Neural cell (in vitro differentiated cells): ENCODE data around the gene GSDMA.

Experiments
- EP300 ChIP-seq: fragments of 450-650 bp; conservative IDR thresholded peaks from 2 replicates; pipeline ENCODE4 v1.6.1; 2014; ENCODE audit warnings: antibody characterized with exemption, mild to moderate bottlenecking, moderate library complexity; ENCODE audit not compliant: poor library complexity, severe bottlenecking
- EZH2 ChIP-seq: fragments of 200-600, 300-800 bp; shearing (Covaris generic), sonication (generic); IDR thresholded peaks from 2 replicates; pipeline ENCODE4 v1.6.1; 2014; ENCODE audit warnings: antibody characterized with exemption, low read length, borderline replicate concordance, mild to moderate bottlenecking; ENCODE audit not compliant: insufficient read depth, poor library complexity, severe bottlenecking
- MXI1 ChIP-seq: fragments of 450-650 bp; conservative IDR thresholded peaks from 2 replicates; pipeline ENCODE4 v1.6.1; 2014; ENCODE audit warnings: antibody characterized with exemption, mild to moderate bottlenecking; ENCODE audit not compliant: poor library complexity, severe bottlenecking
- REST ChIP-seq: IDR thresholded peaks from 2 replicates; pipeline ENCODE4 v1.6.1; 2012; ENCODE audit warnings: borderline replicate concordance
- SMC3 ChIP-seq: fragments of 450-650 bp; conservative IDR thresholded peaks from 2 replicates; pipeline ENCODE4 v1.6.1; 2014; ENCODE audit warnings: antibody characterized with exemption, mild to moderate bottlenecking, moderate library complexity; ENCODE audit not compliant: poor library complexity
- TAF1 ChIP-seq: IDR thresholded peaks from 2 replicates; pipeline ENCODE4 v1.6.1; 2012; ENCODE audit warnings: low read depth
- TF ChIP-seq, protein P1 (sequence below): fragments of 450-650 bp; IDR thresholded peaks from 2 replicates; pipeline ENCODE4 v1.5.1; 2014; ENCODE audit warnings: antibody characterized with exemption, mild to moderate bottlenecking, moderate library complexity; ENCODE audit not compliant: poor library complexity, severe bottlenecking

DNA sequence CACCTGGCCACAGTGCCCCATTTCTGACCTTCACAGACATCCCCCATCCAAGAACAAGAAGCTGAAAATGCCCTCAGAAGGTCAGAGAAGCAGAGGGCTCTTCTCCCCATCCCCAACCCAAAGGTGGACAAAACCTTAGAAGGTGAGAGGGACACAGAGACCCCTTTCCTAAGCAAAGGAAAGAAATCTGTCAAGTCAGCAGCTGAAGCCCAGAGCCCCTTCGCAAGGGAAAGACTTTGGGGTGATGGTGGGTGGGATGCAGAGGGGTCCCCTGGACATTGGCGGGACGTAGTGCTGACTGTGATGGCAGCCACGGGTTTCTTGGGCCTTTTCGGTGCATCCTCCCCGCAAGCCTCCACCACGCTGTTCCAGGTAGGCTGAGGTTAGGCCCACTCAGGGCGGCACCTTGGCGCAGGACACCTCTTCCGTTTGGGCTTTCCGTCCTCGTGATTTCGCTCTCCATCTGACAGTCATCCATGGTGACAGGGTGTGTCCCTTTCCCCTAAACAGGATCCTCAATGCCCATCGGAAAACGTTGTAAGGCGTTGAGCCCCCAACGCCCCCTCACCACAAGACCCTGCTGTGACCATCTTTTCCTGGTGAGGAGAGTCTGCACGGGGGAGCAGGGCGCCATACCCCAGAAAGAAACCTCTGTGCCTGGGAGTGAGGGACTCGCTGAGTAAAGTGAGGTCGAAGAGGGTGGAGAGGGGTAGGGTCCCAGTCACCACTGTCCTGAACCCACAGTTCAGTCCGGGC is 10.7 kb upstream of the GSDMA start:
- TF ChIP-seq TAF1 (no peak), REST (no peak), SMC3 (no peak), EZH2 (no peak), MXI1 (no peak), EP300 (no peak)
- TF ChIP-seq, protein P1, sequence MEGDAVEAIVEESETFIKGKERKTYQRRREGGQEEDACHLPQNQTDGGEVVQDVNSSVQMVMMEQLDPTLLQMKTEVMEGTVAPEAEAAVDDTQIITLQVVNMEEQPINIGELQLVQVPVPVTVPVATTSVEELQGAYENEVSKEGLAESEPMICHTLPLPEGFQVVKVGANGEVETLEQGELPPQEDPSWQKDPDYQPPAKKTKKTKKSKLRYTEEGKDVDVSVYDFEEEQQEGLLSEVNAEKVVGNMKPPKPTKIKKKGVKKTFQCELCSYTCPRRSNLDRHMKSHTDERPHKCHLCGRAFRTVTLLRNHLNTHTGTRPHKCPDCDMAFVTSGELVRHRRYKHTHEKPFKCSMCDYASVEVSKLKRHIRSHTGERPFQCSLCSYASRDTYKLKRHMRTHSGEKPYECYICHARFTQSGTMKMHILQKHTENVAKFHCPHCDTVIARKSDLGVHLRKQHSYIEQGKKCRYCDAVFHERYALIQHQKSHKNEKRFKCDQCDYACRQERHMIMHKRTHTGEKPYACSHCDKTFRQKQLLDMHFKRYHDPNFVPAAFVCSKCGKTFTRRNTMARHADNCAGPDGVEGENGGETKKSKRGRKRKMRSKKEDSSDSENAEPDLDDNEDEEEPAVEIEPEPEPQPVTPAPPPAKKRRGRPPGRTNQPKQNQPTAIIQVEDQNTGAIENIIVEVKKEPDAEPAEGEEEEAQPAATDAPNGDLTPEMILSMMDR: no peak
